Measurements from ENCODE around the gene PMM1.

- TF ChIP-seq CTCF (IDR thresholded peaks at IDR 0.05) = no peak
- no peak for TF ChIP-seq POLR2A (IDR thresholded peaks at IDR 0.05)
Measured at GRCh38 chr22:41560095-41560471, 29.6 kb downstream of the PMM1 start.
